ENCODE data around the gene EYA2.

Gene EYA2

GRCh38 chr20:46933150-46933549 is 38.5 kb downstream of the EYA2 start:
- no peaks in the 10 kb centered on the region for H3K9me3 ChIP-seq (ENCODE audit: insufficient read depth, low read length)
- H3K27me3 ChIP-seq (ENCODE audit: insufficient read depth, insufficient read length) = no peaks in the 10 kb centered on the region
- TF ChIP-seq SUZ12 (IDR thresholded peaks at IDR 0.05; ENCODE audit: extremely low read depth, insufficient read depth, insufficient read length) (no peak), YY1 (IDR thresholded peaks at IDR 0.05; ENCODE audit: insufficient read depth, insufficient read length) (no peak), ZNF274 (IDR thresholded peaks at IDR 0.05; ENCODE audit: low read depth, low read length) (no peak)
- peaks cover 3% of the 10 kb centered on the region for H3K4me1 ChIP-seq (ENCODE audit: insufficient read depth, insufficient read length)
- H3K36me3 ChIP-seq (ENCODE audit: insufficient read depth, insufficient read length, low read length) = no peaks in the 10 kb centered on the region
- DNase-seq (ENCODE audit: low read depth, low spot score) = no peak
- no peak overlapping the region for H3K9ac ChIP-seq (ENCODE audit: insufficient read length, low read depth)
- no peak overlapping the region for H3K4me3 ChIP-seq (ENCODE audit: insufficient read length, low read depth)

- Histone ChIP-seq H3K4me1 (ENCODE audit: insufficient read depth, insufficient read length) (peaks cover 3% of the 10 kb centered on the region), H3K27me3 (ENCODE audit: insufficient read depth, insufficient read length) (no peaks in the 10 kb centered on the region), H3K9me3 (ENCODE audit: insufficient read depth, low read length) (no peaks in the 10 kb centered on the region; the same call in 1 of the 2 replicates), H3K4me3 (ENCODE audit: insufficient read length, low read depth) (no peak overlapping the region), H3K36me3 (ENCODE audit: insufficient read depth, insufficient read length, low read length) (no peaks in the 10 kb centered on the region), H3K9ac (ENCODE audit: insufficient read length, low read depth) (no peak overlapping the region)
- DNase-seq (ENCODE audit: low read depth, low spot score) = no peak
- TF ChIP-seq YY1 (IDR thresholded peaks at IDR 0.05; ENCODE audit: insufficient read depth, insufficient read length) (no peak), ZNF274 (IDR thresholded peaks at IDR 0.05; ENCODE audit: low read depth, low read length) (no peak), SUZ12 (IDR thresholded peaks at IDR 0.05; ENCODE audit: extremely low read depth, insufficient read depth, insufficient read length) (no peak)
These were observed 40.2 kb downstream of the EYA2 start for GRCh38 chr20:46934746-46935287.

- no peak overlapping the region for H3K4me3 ChIP-seq (ENCODE audit: insufficient read length, low read depth)
- DNase-seq (ENCODE audit: low read depth, low spot score) = no peak
- H3K9ac ChIP-seq (ENCODE audit: insufficient read length, low read depth) = no peak overlapping the region
- H3K9me3 ChIP-seq (ENCODE audit: insufficient read depth, low read length) = no peaks in the 10 kb centered on the region; the same call in 1 of the 2 replicates
- peaks cover 5% of the 10 kb centered on the region for H3K4me1 ChIP-seq (ENCODE audit: insufficient read depth, insufficient read length)
- H3K36me3 ChIP-seq (ENCODE audit: insufficient read depth, insufficient read length, low read length) = no peaks in the 10 kb centered on the region
- H3K27me3 ChIP-seq (ENCODE audit: insufficient read depth, insufficient read length) = no peaks in the 10 kb centered on the region
- TF ChIP-seq SUZ12 (IDR thresholded peaks at IDR 0.05; ENCODE audit: extremely low read depth, insufficient read depth, insufficient read length) (no peak), ZNF274 (IDR thresholded peaks at IDR 0.05; ENCODE audit: low read depth, low read length) (no peak), YY1 (IDR thresholded peaks at IDR 0.05; ENCODE audit: insufficient read depth, insufficient read length) (no peak)
These were observed 40.9 kb downstream of the EYA2 start for GRCh38 chr20:46935394-46936017.

GRCh38 chr20:46936415-46937156 is 41.9 kb downstream of the EYA2 start:
- no peak for DNase-seq (ENCODE audit: low read depth, low spot score)
- Histone ChIP-seq H3K4me3 (ENCODE audit: insufficient read length, low read depth) (no peak overlapping the region), H3K36me3 (ENCODE audit: insufficient read depth, insufficient read length, low read length) (no peaks in the 10 kb centered on the region), H3K9me3 (ENCODE audit: insufficient read depth, low read length) (no peaks in the 10 kb centered on the region; the same call in 1 of the 2 replicates), H3K27me3 (ENCODE audit: insufficient read depth, insufficient read length) (no peaks in the 10 kb centered on the region), H3K9ac (ENCODE audit: insufficient read length, low read depth) (no peak overlapping the region), H3K4me1 (ENCODE audit: insufficient read depth, insufficient read length) (peaks cover 6% of the 10 kb centered on the region)
- TF ChIP-seq SUZ12 (IDR thresholded peaks at IDR 0.05; ENCODE audit: extremely low read depth, insufficient read depth, insufficient read length) (no peak), ZNF274 (IDR thresholded peaks at IDR 0.05; ENCODE audit: low read depth, low read length) (no peak), YY1 (IDR thresholded peaks at IDR 0.05; ENCODE audit: insufficient read depth, insufficient read length) (no peak)

- H3K4me1 ChIP-seq (ENCODE audit: insufficient read depth, insufficient read length) = peaks cover 6% of the 10 kb centered on the region
- H3K27me3 ChIP-seq (ENCODE audit: insufficient read depth, insufficient read length) = no peaks in the 10 kb centered on the region
- no peaks in the 10 kb centered on the region; the same call in 1 of the 2 replicates for H3K9me3 ChIP-seq (ENCODE audit: insufficient read depth, low read length)
- TF ChIP-seq ZNF274 (IDR thresholded peaks at IDR 0.05; ENCODE audit: low read depth, low read length) (no peak), SUZ12 (IDR thresholded peaks at IDR 0.05; ENCODE audit: extremely low read depth, insufficient read depth, insufficient read length) (no peak), YY1 (IDR thresholded peaks at IDR 0.05; ENCODE audit: insufficient read depth, insufficient read length) (no peak)
- DNase-seq (ENCODE audit: low read depth, low spot score) = no peak
- no peak overlapping the region for H3K4me3 ChIP-seq (ENCODE audit: insufficient read length, low read depth)
- H3K9ac ChIP-seq (ENCODE audit: insufficient read length, low read depth) = no peak overlapping the region
- H3K36me3 ChIP-seq (ENCODE audit: insufficient read depth, insufficient read length, low read length) = no peaks in the 10 kb centered on the region
These were observed 42.5 kb downstream of the EYA2 start for GRCh38 chr20:46937157-46937523.

- Histone ChIP-seq H3K4me3 (ENCODE audit: insufficient read length, low read depth) (no peak overlapping the region), H3K9ac (ENCODE audit: insufficient read length, low read depth) (no peak overlapping the region), H3K27me3 (ENCODE audit: insufficient read depth, insufficient read length) (no peaks in the 10 kb centered on the region), H3K9me3 (ENCODE audit: insufficient read depth, low read length) (no peaks in the 10 kb centered on the region; the same call in 1 of the 2 replicates), H3K4me1 (ENCODE audit: insufficient read depth, insufficient read length) (peaks cover 6% of the 10 kb centered on the region), H3K36me3 (ENCODE audit: insufficient read depth, insufficient read length, low read length) (no peaks in the 10 kb centered on the region)
- DNase-seq (ENCODE audit: low read depth, low spot score) = no peak
- TF ChIP-seq SUZ12 (IDR thresholded peaks at IDR 0.05; ENCODE audit: extremely low read depth, insufficient read depth, insufficient read length) = no peak
These were observed 43.0 kb downstream of the EYA2 start for GRCh38 chr20:46937533-46938226.

- TF ChIP-seq YY1 (IDR thresholded peaks at IDR 0.05; ENCODE audit: insufficient read depth, insufficient read length) (no peak), ZNF274 (IDR thresholded peaks at IDR 0.05; ENCODE audit: low read depth, low read length) (no peak), SUZ12 (IDR thresholded peaks at IDR 0.05; ENCODE audit: extremely low read depth, insufficient read depth, insufficient read length) (no peak)
- no peak overlapping the region for H3K4me3 ChIP-seq (ENCODE audit: insufficient read length, low read depth)
- no peaks in the 10 kb centered on the region; the same call in 1 of the 2 replicates for H3K9me3 ChIP-seq (ENCODE audit: insufficient read depth, low read length)
- no peaks in the 10 kb centered on the region for H3K36me3 ChIP-seq (ENCODE audit: insufficient read depth, insufficient read length, low read length)
- H3K4me1 ChIP-seq (ENCODE audit: insufficient read depth, insufficient read length) = peaks cover 2% of the 10 kb centered on the region
- no peak for DNase-seq (ENCODE audit: low read depth, low spot score)
- no peaks in the 10 kb centered on the region for H3K27me3 ChIP-seq (ENCODE audit: insufficient read depth, insufficient read length)
- H3K9ac ChIP-seq (ENCODE audit: insufficient read length, low read depth) = no peak overlapping the region
These were observed 43.8 kb downstream of the EYA2 start for GRCh38 chr20:46938434-46938833.
